Prostate gland (tissue), 2 donors: Measurements from ENCODE around the gene PSMB4.

ENCODE experiments used
- POLR2A ChIP-seq: fragments of 450-650 bp; IDR thresholded peaks from one replicate; pipeline ENCODE4 v1.6.1; 2016; ENCODE audit warnings: antibody characterized with exemption, mild to moderate bottlenecking
- POLR2AphosphoS5 ChIP-seq: sonication (generic); formaldehyde crosslinking; IDR thresholded peaks from one replicate; pipeline ENCODE4 v1.6.1; 2017; ENCODE audit warnings: antibody characterized with exemption
- TF ChIP-seq, protein P1 (sequence below), 4 experiments: fragments of 200-600 bp in 2 of 4; fragments of 450-650 bp in 2 of 4; sonication (generic) in 2 of 4; IDR thresholded peaks; 1 replicate in 3 of 4; 2 replicates in 1 of 4; pipeline ENCODE4 v1.5.1; 2016 to 2019; ENCODE audit warnings: antibody characterized with exemption in 4 of 4, mild to moderate bottlenecking in 2 of 4, moderate library complexity in 2 of 4

DNA sequence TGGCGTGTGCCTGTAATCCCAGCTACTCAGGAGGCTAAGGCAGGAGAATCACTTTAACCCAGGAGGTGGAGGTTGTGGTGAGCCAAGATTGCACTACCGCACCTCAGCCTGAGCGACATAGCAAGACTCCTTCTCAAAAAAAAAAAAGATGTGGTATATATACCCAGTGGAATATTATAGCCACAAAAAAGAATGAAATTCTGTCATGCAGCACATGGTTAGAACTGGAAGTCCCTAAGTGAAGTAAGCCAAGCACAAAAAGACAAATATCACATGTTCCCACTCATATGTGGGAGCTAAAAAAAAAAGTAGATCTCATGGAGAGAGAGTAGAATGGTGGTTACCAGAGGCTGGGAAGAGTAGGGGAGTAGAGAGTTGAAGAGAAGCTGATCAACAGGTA lies 18.7 kb downstream of the PSMB4 start:
- TF ChIP-seq, protein P1, sequence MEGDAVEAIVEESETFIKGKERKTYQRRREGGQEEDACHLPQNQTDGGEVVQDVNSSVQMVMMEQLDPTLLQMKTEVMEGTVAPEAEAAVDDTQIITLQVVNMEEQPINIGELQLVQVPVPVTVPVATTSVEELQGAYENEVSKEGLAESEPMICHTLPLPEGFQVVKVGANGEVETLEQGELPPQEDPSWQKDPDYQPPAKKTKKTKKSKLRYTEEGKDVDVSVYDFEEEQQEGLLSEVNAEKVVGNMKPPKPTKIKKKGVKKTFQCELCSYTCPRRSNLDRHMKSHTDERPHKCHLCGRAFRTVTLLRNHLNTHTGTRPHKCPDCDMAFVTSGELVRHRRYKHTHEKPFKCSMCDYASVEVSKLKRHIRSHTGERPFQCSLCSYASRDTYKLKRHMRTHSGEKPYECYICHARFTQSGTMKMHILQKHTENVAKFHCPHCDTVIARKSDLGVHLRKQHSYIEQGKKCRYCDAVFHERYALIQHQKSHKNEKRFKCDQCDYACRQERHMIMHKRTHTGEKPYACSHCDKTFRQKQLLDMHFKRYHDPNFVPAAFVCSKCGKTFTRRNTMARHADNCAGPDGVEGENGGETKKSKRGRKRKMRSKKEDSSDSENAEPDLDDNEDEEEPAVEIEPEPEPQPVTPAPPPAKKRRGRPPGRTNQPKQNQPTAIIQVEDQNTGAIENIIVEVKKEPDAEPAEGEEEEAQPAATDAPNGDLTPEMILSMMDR (IDR thresholded peaks at IDR 0.05): no peak
- no peak for TF ChIP-seq POLR2A
- TF ChIP-seq POLR2AphosphoS5: no peak
